IMR-90 (cell line): ENCODE measurements around the gene EPB41L2. TPM values are rescaled to one million over a fixed set of nuclear protein-coding genes. Genes with fewer than 3 reads are reported as not detected.

Experiments used
- ATAC-seq: fragments of 200-7000 bp; cut with Tn5 transposase; 2 replicates; pipeline ENCODE4 v1.9.1; 2020; ENCODE audit warnings: low read depth, mild to moderate bottlenecking, moderate library complexity
- BruUV-seq: library from RNA; stranded (reverse); fragments of 400-500 nt; replicated peaks from 2 replicates; lab custom pipeline; 2021; lab: Mats Ljungman, UMichigan
- CTCF ChIA-PET: fragments of 300-600 bp; formaldehyde crosslinking; extraction: SDS; loops from one replicate; lab custom pipeline; 2021; ENCODE audit warnings: antibody characterized with exemption; lab: Yijun Ruan, JAX
- POLR2A ChIA-PET: fragments of 300-600 bp; sonication (Branson Sonifier 250); formaldehyde crosslinking; loops from one replicate; lab custom pipeline; 2022; ENCODE audit warnings: antibody characterized with exemption; ENCODE audit not compliant: unreplicated experiment; lab: Charles Lee
- DNase-seq: peaks from one replicate; pipeline ENCODE4 v3.0.0; 2013
- H2AFZ ChIP-seq: replicated peaks from 2 replicates; pipeline ENCODE3; 2013; ENCODE audit warnings: low read length, mild to moderate bottlenecking; ENCODE audit not compliant: poor library complexity
- H2AK5ac ChIP-seq: 2 replicates; pipeline ENCODE4 v1.6.1; 2013; ENCODE audit warnings: low read depth, low read length, inconsistent platforms
- H2AK9ac ChIP-seq: replicated peaks from 2 replicates; pipeline ENCODE3; 2013; ENCODE audit warnings: mild to moderate bottlenecking, low read depth, low read length, moderate library complexity; ENCODE audit not compliant: poor library complexity
- H2BK120ac ChIP-seq: 2 replicates; pipeline ENCODE4 v1.6.1; 2013; ENCODE audit warnings: low read depth, low read length, inconsistent platforms
- H2BK15ac ChIP-seq: 3 replicates; pipeline ENCODE4 v1.6.1; 2013; ENCODE audit warnings: low read depth, low read length, inconsistent platforms
- H2BK20ac ChIP-seq: 2 replicates; pipeline ENCODE4 v1.6.1; 2013; ENCODE audit warnings: low read depth, mild to moderate bottlenecking, inconsistent platforms, low read length, moderate library complexity
- H2BK5ac ChIP-seq: 2 replicates; pipeline ENCODE4 v1.6.1; 2013; ENCODE audit warnings: mild to moderate bottlenecking, low read depth, low read length, inconsistent platforms; ENCODE audit not compliant: poor library complexity, severe bottlenecking
- H3K14ac ChIP-seq: replicated peaks from 2 replicates; pipeline ENCODE4 v1.6.1; 2013; ENCODE audit warnings: low read depth, low read length, inconsistent platforms
- H3K18ac ChIP-seq: 2 replicates; pipeline ENCODE4 v1.6.1; 2013; ENCODE audit warnings: low read depth, low read length, control low read depth
- H3K23ac ChIP-seq: 2 replicates; pipeline ENCODE4 v1.6.1; 2013; ENCODE audit warnings: low read depth, low read length, inconsistent platforms
- H3K27ac ChIP-seq: 2 replicates; pipeline ENCODE4 v1.5.1; 2013; ENCODE audit warnings: mild to moderate bottlenecking, control low read depth, low read length; ENCODE audit not compliant: insufficient read depth
- H3K27me3 ChIP-seq: 2 replicates; pipeline ENCODE4 v1.6.1; 2013; ENCODE audit warnings: low read length; ENCODE audit not compliant: control insufficient read depth, insufficient read depth
- H3K36me3 ChIP-seq: 2 replicates; pipeline ENCODE4 v1.6.1; 2013; ENCODE audit warnings: low read length, mixed read lengths; ENCODE audit not compliant: control insufficient read depth, insufficient read depth
- H3K4ac ChIP-seq: 2 replicates; pipeline ENCODE4 v1.6.1; 2013; ENCODE audit warnings: low read depth, low read length, inconsistent platforms
- H3K4me1 ChIP-seq: 2 replicates; pipeline ENCODE4 v1.6.1; 2013; ENCODE audit warnings: low read length, mixed read lengths; ENCODE audit not compliant: control insufficient read depth, insufficient read depth
- H3K4me2 ChIP-seq: 2 replicates; pipeline ENCODE4 v1.6.1; 2013; ENCODE audit warnings: low read depth, mild to moderate bottlenecking, control low read depth, low read length, moderate library complexity
- H3K4me3 ChIP-seq: 2 replicates; pipeline ENCODE4 v1.5.1; 2013; ENCODE audit warnings: low read depth, mild to moderate bottlenecking, control low read depth, low read length, moderate library complexity; ENCODE audit not compliant: insufficient read depth
- H3K56ac ChIP-seq: 2 replicates; pipeline ENCODE4 v1.6.1; 2013; ENCODE audit warnings: low read length, inconsistent platforms; ENCODE audit not compliant: insufficient read depth; ENCODE audit errors: extremely low read depth
- H3K79me1 ChIP-seq, 2 experiments: 2 replicates each; pipeline ENCODE4 v1.6.1; 2013; ENCODE audit warnings: low read length in 2 of 2, inconsistent platforms in 1 of 2, low read depth in 1 of 2
- H3K9ac ChIP-seq: 2 replicates; pipeline ENCODE4 v1.6.1; 2013; ENCODE audit warnings: low read depth, low read length, control low read depth
- H3K9me1 ChIP-seq: 2 replicates; pipeline ENCODE4 v1.6.1; 2013; ENCODE audit warnings: low read length, inconsistent platforms; ENCODE audit not compliant: insufficient read depth
- H3K9me3 ChIP-seq: 2 replicates; pipeline ENCODE4 v1.6.1; 2013; ENCODE audit warnings: low read length; ENCODE audit not compliant: control insufficient read depth, insufficient read depth
- H4K20me1 ChIP-seq: 2 replicates; pipeline ENCODE4 v1.6.1; 2013; ENCODE audit warnings: low read length, inconsistent platforms; ENCODE audit not compliant: insufficient read depth
- H4K5ac ChIP-seq: 2 replicates; pipeline ENCODE4 v1.6.1; 2013; ENCODE audit warnings: mild to moderate bottlenecking, low read depth, low read length, control low read depth
- H4K8ac ChIP-seq, 2 experiments: 2 replicates each; pipeline ENCODE4 v1.6.1; 2013; ENCODE audit warnings: low read depth in 2 of 2, low read length in 2 of 2, control low read depth in 1 of 2, inconsistent platforms in 1 of 2
- H4K91ac ChIP-seq: 2 replicates; pipeline ENCODE4 v1.6.1; 2013; ENCODE audit warnings: low read depth, low read length, inconsistent platforms; ENCODE audit not compliant: insufficient read depth
- CEBPB ChIP-seq: IDR thresholded peaks from 2 replicates; pipeline ENCODE4 v1.6.1; 2012; ENCODE audit warnings: low read depth, low read length, improper control_type of control experiment
- CHD1 ChIP-seq: IDR thresholded peaks from 2 replicates; pipeline ENCODE4 v1.6.1; 2012; ENCODE audit warnings: low read depth, low read length, improper control_type of control experiment
- MAFK ChIP-seq: IDR thresholded peaks from 2 replicates; pipeline ENCODE4 v1.6.1; 2012; ENCODE audit warnings: low read depth, low read length, improper control_type of control experiment
- MAZ ChIP-seq: IDR thresholded peaks from 2 replicates; pipeline ENCODE4 v1.6.1; 2012; ENCODE audit warnings: low read depth, mild to moderate bottlenecking, low read length, improper control_type of control experiment, moderate library complexity, borderline replicate concordance
- NFE2L2 ChIP-seq: fragments of 150-350 bp; IDR thresholded peaks from 2 replicates; pipeline ENCODE4 v1.6.1; 2016; ENCODE audit warnings: low read depth, mild to moderate bottlenecking, low read length
- WGBS, 2 experiments: methylation state at CpG; one replicate each; pipeline versions ENCODE4 v1.1.5 to v1.1.7; 2013; ENCODE audit warnings: missing lambda C conversion rate in 2 of 2; ENCODE audit not compliant: insufficient read length in 1 of 2; ENCODE audit errors: extremely low coverage in 2 of 2; 5-methylcytosine and 5-hydroxymethylcytosine counted together
- dilution Hi-C: fragments of 300-500 bp; cut with HindIII; formaldehyde crosslinking; loops from one replicate; pipeline ENCODE4 v1.14.3; 2018; ENCODE audit warnings: low sequenced_read_pairs; ENCODE audit not compliant: unreplicated experiment
- in situ Hi-C: fragments of 300-500 bp; cut with MboI; formaldehyde crosslinking; loops from 3 replicates; pipeline ENCODE4 v1.14.3; 2019; ENCODE audit warnings: low sequenced_read_pairs, inconsistent platforms, mixed read lengths
- intact Hi-C: fragments of 100-400 bp; cut with micrococcal nuclease; formaldehyde crosslinking; loops from 2 replicates; pipeline ENCODE4 v1.10.0; 2022
- polyA plus RNA-seq, 3 experiments: library from polyadenylated mRNA; depleted of rRNA; stranded (reverse); fragments of >200 nt; gene quantifications; 2 replicates each; pipeline ENCODE4 v1.2.3, GENCODE V29; 2012; ENCODE audit warnings: low replicate concordance in 1 of 3
- total RNA-seq: library from RNA; depleted of rRNA; stranded (reverse); fragments of >200 nt; gene quantifications from 2 replicates; pipeline ENCODE4 v1.2.3, GENCODE V29; 2012

The EPB41L2 gene
- total and polyA plus RNA-seq, 2 of the 4 experiments (the other 2 are of a cell fraction) = 85.7 to 99.8 TPM

GRCh38 chr6:130933712-130934200 lies 129.3 kb downstream of the EPB41L2 start:
- Histone ChIP-seq H3K23ac (peak overlapping the region; percentile 41), H4K20me1 (peaks cover 17% of the 10 kb centered on the region; the same call in 1 of the 2 replicates), H3K9ac (no peak overlapping the region), H3K4me1 (peaks cover 20% of the 10 kb centered on the region), H2BK15ac (no peak overlapping the region), H2BK120ac (peak overlapping the region; percentile 48), H2AFZ (no peak overlapping the region), H3K9me3 (no peaks in the 10 kb centered on the region), H2BK5ac (peak overlapping the region; percentile 17), H3K56ac (no peak overlapping the region), H2AK9ac (no peak overlapping the region), H3K14ac (peak overlapping the region; percentile 43), H2BK20ac (peak overlapping the region; percentile 50), H3K18ac (no peak overlapping the region), H3K4ac (peak overlapping the region; percentile 17; the same call in 1 of the 2 replicates), H4K91ac (peak overlapping the region; percentile 64; the same call in 1 of the 2 replicates), H3K4me3 (no peak overlapping the region), H3K79me1 (peaks cover 33 to 60% of the 10 kb centered on the region in 2 experiments), H4K5ac (no peak overlapping the region), H3K9me1 (peaks cover 19% of the 10 kb centered on the region), H3K27me3 (no peaks in the 10 kb centered on the region), H3K4me2 (peak overlapping the region; percentile 15; the same call in 1 of the 2 replicates), H4K8ac (peak overlapping the region in 1 of 2 experiments; percentile 29; a peak in 2 of 4 replicates), H3K27ac (peak overlapping the region; percentile 31; the same call in 1 of the 2 replicates), H3K36me3 (no peaks in the 10 kb centered on the region), H2AK5ac (no peak overlapping the region)
- no TSS peak for BruUV-seq
- POLR2A ChIA-PET = no interaction called here
- WGBS, 2 experiments = no CpG with 5 or more reads among the region's 6 CpGs
- TF ChIP-seq CEBPB (no peak), CHD1 (no peak), MAZ (no peak; the same call in 1 of the 2 replicates), NFE2L2 (no peak), MAFK (no peak)
- intact Hi-C loops (no loop called here), in situ Hi-C loops (no loop called here), dilution Hi-C loops (no loop called here)
- CTCF ChIA-PET = no interaction called here
- DNase-seq = peak; percentile 51
- ATAC-seq = peak; percentile 49
